GM12891 (cell line): Measurements from ENCODE around the gene CDK14.

ENCODE experiments used
- PAX5 ChIP-seq: IDR thresholded peaks from 2 replicates; pipeline ENCODE4 v1.6.1; 2011; ENCODE audit warnings: low read length, moderate library complexity, mild to moderate bottlenecking; ENCODE audit not compliant: insufficient read depth, severe bottlenecking
- POLR2A ChIP-seq: IDR thresholded peaks from 2 replicates; pipeline ENCODE4 v1.6.1; 2011; ENCODE audit warnings: low read depth, low read length, control low read depth
- POLR2AphosphoS5 ChIP-seq: IDR thresholded peaks from 2 replicates; pipeline ENCODE4 v1.6.1; 2011; ENCODE audit warnings: low read depth, low read length, control low read depth
- POU2F2 ChIP-seq: IDR thresholded peaks from 2 replicates; pipeline ENCODE4 v1.6.1; 2011; ENCODE audit warnings: low read depth, mild to moderate bottlenecking, control low read depth, low read length, moderate library complexity
- SPI1 ChIP-seq: IDR thresholded peaks from 2 replicates; pipeline ENCODE4 v1.6.1; 2011; ENCODE audit warnings: low read depth, low read length, control low read depth
- TAF1 ChIP-seq: IDR thresholded peaks from 2 replicates; pipeline ENCODE4 v1.6.1; 2011; ENCODE audit warnings: low read depth, low read length, control low read depth

- TF ChIP-seq TAF1 (no peak), POLR2AphosphoS5 (no peak), POLR2A (no peak), SPI1 (no peak), PAX5 (no peak), POU2F2 (no peak)
Observed at GRCh38 chr7:90723233-90723632, 127.1 kb downstream of the CDK14 start.
